PC-3 (cell line): ENCODE results near the gene TMEM150A. TPM values are rescaled to one million over a fixed set of nuclear protein-coding genes. Genes with fewer than 3 reads are reported as not detected.

Experiments used
- ATAC-seq: fragments of 200-7000 bp; cut with Tn5 transposase; 2 replicates; pipeline ENCODE4 v1.9.1; 2020; ENCODE audit warnings: mild to moderate bottlenecking, moderate library complexity
- BruUV-seq: library from RNA; stranded (reverse); fragments of 400-500 nt; replicated peaks from 2 replicates; lab custom pipeline; 2021; lab: Mats Ljungman, UMichigan
- CTCF ChIA-PET: fragments of 300-600 bp; sonication (Branson Sonifier 250); formaldehyde crosslinking; loops from one replicate; lab custom pipeline; 2022; ENCODE audit warnings: antibody characterized with exemption; lab: Charles Lee
- POLR2A ChIA-PET: fragments of 300-600 bp; sonication (Branson Sonifier 250); formaldehyde crosslinking; loops from one replicate; lab custom pipeline; 2022; ENCODE audit warnings: antibody characterized with exemption; ENCODE audit not compliant: unreplicated experiment; lab: Charles Lee
- DNase-seq: peaks from one replicate; pipeline ENCODE4 v3.0.0-alpha.2; 2015
- H2AFZ ChIP-seq: fragments of 300-600 bp; sonication (generic); 2 replicates; pipeline ENCODE4 v1.6.0; 2016; ENCODE audit warnings: antibody characterized with exemption, low read length
- H3F3A ChIP-seq: fragments of 300-600 bp; sonication (generic); one replicate; pipeline ENCODE4 v1.6.0; 2017; ENCODE audit warnings: antibody characterized with exemption, low read length, control low read depth, mild to moderate bottlenecking; ENCODE audit not compliant: unreplicated experiment
- H3K27ac ChIP-seq: fragments of 300-600 bp; sonication (generic); 2 replicates; pipeline ENCODE4 v1.5.1; 2016; ENCODE audit warnings: mild to moderate bottlenecking, low read length
- H3K27me3 ChIP-seq: fragments of 300-600 bp; sonication (generic); 2 replicates; pipeline ENCODE4 v1.6.1; 2016; ENCODE audit warnings: low read length, mixed read lengths
- H3K36me3 ChIP-seq: fragments of 300-600 bp; sonication (generic); 2 replicates; pipeline ENCODE4 v1.6.1; 2016; ENCODE audit warnings: low read depth, mixed run types, low read length, mixed read lengths
- H3K4me1 ChIP-seq: fragments of 300-600 bp; sonication (generic); 2 replicates; pipeline ENCODE4 v1.5.1; 2016; ENCODE audit warnings: low read length; ENCODE audit not compliant: insufficient read depth
- H3K4me2 ChIP-seq: fragments of 300-600 bp; sonication (generic); 2 replicates; pipeline ENCODE4 v1.6.0; 2016; ENCODE audit warnings: low read length
- H3K4me3 ChIP-seq: fragments of 300-600 bp; sonication (generic); 2 replicates; pipeline ENCODE4 v1.5.1; 2016; ENCODE audit warnings: mild to moderate bottlenecking, low read length, mixed read lengths
- H3K79me2 ChIP-seq: fragments of 300-600 bp; sonication (generic); 2 replicates; pipeline ENCODE4 v1.6.1; 2017; ENCODE audit warnings: low read length, mixed read lengths
- H3K9ac ChIP-seq: fragments of 300-600 bp; sonication (generic); 2 replicates; pipeline ENCODE4 v1.6.0; 2016; ENCODE audit warnings: mild to moderate bottlenecking, low read length
- H3K9me2 ChIP-seq: fragments of 300-600 bp; sonication (generic); replicated peaks from 2 replicates; pipeline ENCODE4 v1.6.1; 2016; ENCODE audit warnings: mixed run types, low read length, mixed read lengths
- H3K9me3 ChIP-seq: fragments of 300-600 bp; sonication (generic); 2 replicates; pipeline ENCODE4 v1.6.1; 2016; ENCODE audit warnings: low read length, mixed read lengths
- H4K20me1 ChIP-seq: fragments of 300-600 bp; sonication (generic); 2 replicates; pipeline ENCODE4 v1.6.1; 2016; ENCODE audit warnings: low read length, mixed read lengths
- CTCF ChIP-seq: fragments of 300-600 bp; sonication (generic); conservative IDR thresholded peaks from 2 replicates; pipeline ENCODE4 v1.5.1; 2017; ENCODE audit warnings: antibody characterized with exemption, low read depth, mild to moderate bottlenecking, low read length
- EZH2 ChIP-seq: fragments of 300-600 bp; sonication (generic); IDR thresholded peaks from one replicate; pipeline ENCODE4 v1.6.1; 2017; ENCODE audit warnings: antibody characterized with exemption, mild to moderate bottlenecking, low read length; ENCODE audit not compliant: unreplicated experiment
- EZH2phosphoT487 ChIP-seq: fragments of 300-600 bp; sonication (generic); IDR thresholded peaks from 2 replicates; pipeline ENCODE4 v1.6.1; 2018; ENCODE audit warnings: mild to moderate bottlenecking, antibody characterized with exemption, low read length, borderline replicate concordance
- intact Hi-C: fragments of 100-400 bp; cut with micrococcal nuclease; formaldehyde crosslinking; loops from 2 replicates; pipeline ENCODE4 v1.9.0; 2023
- total RNA-seq: library from RNA; depleted of rRNA; stranded (reverse); fragments of >200 nt; gene quantifications from 2 replicates; pipeline ENCODE4 v1.2.3, GENCODE V29; 2014

TMEM150A gene
- total RNA-seq, 1 experiment from 2014 or later, result 4.9 TPM

GRCh38 chr2:85649201-85650190 is 47.0 kb upstream of the TMEM150A start:
- Histone ChIP-seq H3K9me2 (no peaks in the 10 kb centered on the region), H3K4me3 (no peak overlapping the region), H2AFZ (no peak overlapping the region), H3K27me3 (no peaks in the 10 kb centered on the region), H3K36me3 (peaks cover 66% of the 10 kb centered on the region), H3K9ac (peak overlapping the region; percentile 17; the same call in 1 of the 2 replicates), H3K79me2 (no peaks in the 10 kb centered on the region), H3K9me3 (no peaks in the 10 kb centered on the region), H4K20me1 (no peaks in the 10 kb centered on the region; the same call in 1 of the 2 replicates), H3F3A (peaks cover 3% of the 10 kb centered on the region), H3K27ac (peak overlapping the region; percentile 82), H3K4me2 (peak overlapping the region; percentile 51), H3K4me1 (peaks cover 27% of the 10 kb centered on the region)
- peak; percentile 83 for DNase-seq
- ChIA-PET POLR2A (no interaction called here), CTCF (interaction anchor here (0.6 to 0.7 kb wide), 3 partner anchors 12 to 55 kb away, joined by 3 to 6 read pairs (median 4); partner anchors contain the start of gene RNF181)
- peak; percentile 83 for ATAC-seq
- TF ChIP-seq CTCF (no peak), EZH2 (no peak), EZH2phosphoT487 (no peak)
- BruUV-seq, result no TSS peak
- intact Hi-C loops, result loop anchor here (10.0 kb wide), 1 partner anchor 165 kb away; no protein-coding TSS in a partner anchor

- Histone ChIP-seq H3K9me3 (no peaks in the 10 kb centered on the region), H3K4me2 (no peak overlapping the region; the same call in 1 of the 2 replicates), H3K79me2 (no peaks in the 10 kb centered on the region), H3K27me3 (no peaks in the 10 kb centered on the region), H3K36me3 (peaks cover 67% of the 10 kb centered on the region), H3K27ac (peak overlapping the region; percentile 82), H3K9me2 (no peaks in the 10 kb centered on the region), H3K9ac (no peak overlapping the region), H3K4me1 (peaks cover 27% of the 10 kb centered on the region), H3K4me3 (no peak overlapping the region), H4K20me1 (no peaks in the 10 kb centered on the region; the same call in 1 of the 2 replicates), H3F3A (peaks cover 3% of the 10 kb centered on the region), H2AFZ (no peak overlapping the region)
- CTCF ChIA-PET, result interaction anchor here (0.6 to 0.8 kb wide), 3 partner anchors 11 to 56 kb away, joined by 3 to 4 read pairs (median 3); partner anchors contain the start of gene RNF181
- TF ChIP-seq CTCF, result peak; percentile 74
- TF ChIP-seq EZH2phosphoT487, result no peak
- peak; percentile 41 for ATAC-seq
- BruUV-seq, result no TSS peak
- intact Hi-C loops, result loop anchor here (10.0 kb wide), 1 partner anchor 166 kb away; no protein-coding TSS in a partner anchor
- DNase-seq, result peak; percentile 51
- POLR2A ChIA-PET, result no interaction called here
Observed at GRCh38 chr2:85648619-85649018, 46.1 kb upstream of the TMEM150A start.
